OCI-LY3 (cell line): ENCODE results near the gene CRYM.
A peak's percentile ranks its signal among the peaks of the same experiment; 100 is the strongest.
"Not testable (repeated sequence)": the region's sequence is repeated elsewhere in the genome, so short reads cannot be mapped to it uniquely, and the experiment has no call there.

ENCODE experiments used
- H2AFZ ChIP-seq: fragments of 200-600, 300-600 bp; shearing (Covaris generic); 2 replicates; pipeline ENCODE4 v1.6.0; 2014; ENCODE audit warnings: antibody characterized with exemption, low read depth, low read length
- H3K27ac ChIP-seq: fragments of 200-600, 300-600 bp; sonication (generic); 2 replicates; pipeline ENCODE4 v1.5.1; 2014; ENCODE audit warnings: mild to moderate bottlenecking, low read length, moderate library complexity, mixed read lengths
- H3K27me3 ChIP-seq: fragments of 200-600, 300-600 bp; sonication (generic); 2 replicates; pipeline ENCODE4 v1.6.1; 2014; ENCODE audit warnings: low read depth, low read length, mixed read lengths
- H3K36me3 ChIP-seq: fragments of 200-600, 300-600 bp; sonication (generic); replicated peaks from 2 replicates; pipeline ENCODE3; 2014; ENCODE audit warnings: low read depth, low read length, mixed read lengths
- H3K4me1 ChIP-seq: fragments of 300-600, 200-600 bp; sonication (generic); 2 replicates; pipeline ENCODE4 v1.6.1; 2014; ENCODE audit warnings: low read length, mixed read lengths
- H3K4me2 ChIP-seq: fragments of 200-600, 300-600 bp; sonication (generic); 2 replicates; pipeline ENCODE4 v1.6.1; 2014; ENCODE audit warnings: low read length, mixed read lengths
- H3K4me3 ChIP-seq: fragments of 300-600, 200-600 bp; sonication (generic); 2 replicates; pipeline ENCODE4 v1.5.1; 2014; ENCODE audit warnings: antibody characterized with exemption, mild to moderate bottlenecking, low read length, moderate library complexity
- H3K79me2 ChIP-seq: fragments of 300-600, 200-600 bp; shearing (Covaris generic); 2 replicates; pipeline ENCODE4 v1.6.1; 2014; ENCODE audit warnings: mild to moderate bottlenecking, low read length, mixed read lengths
- H3K9ac ChIP-seq: fragments of 300-600, 200-600 bp; shearing (Covaris generic); 2 replicates; pipeline ENCODE4 v1.6.0; 2014; ENCODE audit warnings: mild to moderate bottlenecking, low read length, moderate library complexity
- H3K9me3 ChIP-seq: fragments of 200-600, 300-600 bp; shearing (Covaris generic); 2 replicates; pipeline ENCODE4 v1.6.1; 2014; ENCODE audit warnings: low read length, mixed read lengths; ENCODE audit not compliant: insufficient read depth
- H4K20me1 ChIP-seq: fragments of 200-600, 300-600 bp; sonication (generic); 2 replicates; pipeline ENCODE4 v1.6.1; 2016; ENCODE audit warnings: low read length, mixed read lengths; ENCODE audit not compliant: insufficient read depth
- EZH2phosphoT487 ChIP-seq: fragments of 200-600 bp; shearing (Covaris generic); IDR thresholded peaks from 2 replicates; pipeline ENCODE4 v1.6.1; 2018; ENCODE audit warnings: antibody characterized with exemption, mixed run types, low read depth
- TF ChIP-seq, protein P1 (sequence below): fragments of 200-600, 300-600 bp; sonication (generic); IDR thresholded peaks from 2 replicates; pipeline ENCODE4 v1.5.1; 2014; ENCODE audit warnings: antibody characterized with exemption, low read length, low read depth

The CRYM gene

DNA sequence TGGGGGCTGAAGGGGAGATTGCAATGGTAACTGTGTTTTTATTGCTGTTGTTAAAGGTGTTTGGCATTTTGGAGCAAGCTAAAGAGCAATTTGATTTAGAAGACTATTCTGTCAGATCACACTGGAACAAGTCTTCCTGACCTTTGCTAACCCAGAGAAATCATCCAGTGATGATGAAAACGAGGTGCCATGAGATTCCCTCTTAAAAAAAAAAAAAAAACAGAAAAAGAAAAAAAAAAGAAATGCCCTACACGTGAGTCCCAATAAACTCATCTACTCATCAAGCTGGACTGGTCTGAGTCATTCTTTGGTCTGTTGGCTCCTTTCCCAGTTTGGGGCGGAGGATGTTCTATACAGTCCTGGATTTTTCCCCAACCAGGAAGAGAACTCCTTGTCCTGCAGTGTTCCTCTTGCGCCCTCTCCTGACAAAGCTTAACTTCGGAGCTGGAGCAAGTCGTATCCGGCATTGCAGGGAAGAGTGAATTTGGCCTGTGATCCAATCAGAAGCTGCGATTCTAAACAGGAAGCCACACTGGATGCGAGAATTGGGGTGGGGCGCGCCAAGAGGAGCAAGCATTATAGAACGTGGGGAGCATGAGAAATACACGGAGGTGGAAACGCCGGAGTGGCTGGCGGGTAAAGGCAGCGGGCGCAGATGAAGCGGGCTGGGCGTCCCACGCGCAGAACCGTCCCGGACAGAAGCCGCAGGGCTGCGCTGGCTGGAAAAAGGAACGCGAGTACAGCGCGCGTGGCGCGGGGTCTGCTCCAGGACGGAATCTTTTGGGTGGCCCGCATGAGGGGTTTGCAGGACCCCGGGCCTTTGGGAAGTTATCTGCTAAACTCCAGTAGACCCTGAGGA, 22.4 kb upstream of the CRYM start:
- Histone ChIP-seq H3K4me1 (peaks cover 24% of the 10 kb centered on the region), H2AFZ (peak overlapping the region; percentile 50), H3K27me3 (peaks cover 7% of the 10 kb centered on the region), H3K9ac (peak overlapping the region; percentile 79), H3K27ac (peak overlapping the region; percentile 71), H3K79me2 (no peaks in the 10 kb centered on the region; the same call in 1 of the 2 replicates), H3K36me3 (no peaks in the 10 kb centered on the region), H3K9me3 (no peaks in the 10 kb centered on the region), H3K4me3 (peak overlapping the region; percentile 85), H3K4me2 (peak overlapping the region; percentile 100), H4K20me1 (no peaks in the 10 kb centered on the region)
- TF ChIP-seq EZH2phosphoT487 = no peak
- TF ChIP-seq, protein P1, sequence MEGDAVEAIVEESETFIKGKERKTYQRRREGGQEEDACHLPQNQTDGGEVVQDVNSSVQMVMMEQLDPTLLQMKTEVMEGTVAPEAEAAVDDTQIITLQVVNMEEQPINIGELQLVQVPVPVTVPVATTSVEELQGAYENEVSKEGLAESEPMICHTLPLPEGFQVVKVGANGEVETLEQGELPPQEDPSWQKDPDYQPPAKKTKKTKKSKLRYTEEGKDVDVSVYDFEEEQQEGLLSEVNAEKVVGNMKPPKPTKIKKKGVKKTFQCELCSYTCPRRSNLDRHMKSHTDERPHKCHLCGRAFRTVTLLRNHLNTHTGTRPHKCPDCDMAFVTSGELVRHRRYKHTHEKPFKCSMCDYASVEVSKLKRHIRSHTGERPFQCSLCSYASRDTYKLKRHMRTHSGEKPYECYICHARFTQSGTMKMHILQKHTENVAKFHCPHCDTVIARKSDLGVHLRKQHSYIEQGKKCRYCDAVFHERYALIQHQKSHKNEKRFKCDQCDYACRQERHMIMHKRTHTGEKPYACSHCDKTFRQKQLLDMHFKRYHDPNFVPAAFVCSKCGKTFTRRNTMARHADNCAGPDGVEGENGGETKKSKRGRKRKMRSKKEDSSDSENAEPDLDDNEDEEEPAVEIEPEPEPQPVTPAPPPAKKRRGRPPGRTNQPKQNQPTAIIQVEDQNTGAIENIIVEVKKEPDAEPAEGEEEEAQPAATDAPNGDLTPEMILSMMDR = peak; percentile 84

GRCh38 chr16:21289789-21290188, 11.7 kb upstream of the CRYM start:
- not testable (repeated sequence) for H3K4me2 ChIP-seq, H3K27ac ChIP-seq, H3K79me2 ChIP-seq, H3K9ac ChIP-seq, H2AFZ ChIP-seq, H3K9me3 ChIP-seq, H3K36me3 ChIP-seq, H3K4me3 ChIP-seq, H4K20me1 ChIP-seq, H3K4me1 ChIP-seq
- peaks cover 43% of the 10 kb centered on the region for H3K27me3 ChIP-seq

DNA sequence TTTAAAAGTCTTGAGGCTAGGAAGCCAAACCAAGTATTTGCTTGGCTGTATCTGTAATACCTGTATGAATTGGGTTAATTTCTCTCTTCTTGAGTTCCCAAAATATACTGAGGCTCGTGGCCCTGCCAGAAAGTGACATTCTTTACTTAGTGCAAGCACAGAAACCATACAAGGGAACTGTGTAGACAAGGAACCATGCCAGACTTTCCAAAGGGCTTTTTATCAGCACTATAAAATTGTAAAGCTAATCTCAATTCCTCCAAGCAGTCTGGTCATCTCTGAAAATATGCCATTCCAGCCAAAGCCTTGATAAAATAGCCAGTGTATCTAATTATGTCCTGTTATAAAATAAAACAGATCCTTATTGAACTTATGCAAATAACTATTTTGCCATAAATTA, 7.2 kb upstream of the CRYM start:
- no peaks in the 10 kb centered on the region for H3K4me1 ChIP-seq
- H3K27me3 ChIP-seq = peaks cover 26% of the 10 kb centered on the region
- H3K4me3 ChIP-seq = no peak overlapping the region
- no peaks in the 10 kb centered on the region for H3K79me2 ChIP-seq
- H3K9ac ChIP-seq = no peak overlapping the region
- no peak overlapping the region for H3K4me2 ChIP-seq
- no peak overlapping the region for H2AFZ ChIP-seq
- no peaks in the 10 kb centered on the region for H3K36me3 ChIP-seq
- no peaks in the 10 kb centered on the region for H3K9me3 ChIP-seq
- H3K27ac ChIP-seq = no peak overlapping the region
- TF ChIP-seq, protein P1 = no peak
- no peak for TF ChIP-seq EZH2phosphoT487
- H4K20me1 ChIP-seq = no peaks in the 10 kb centered on the region

- Histone ChIP-seq H3K4me2 (peak overlapping the region; percentile 50), H3K9me3 (no peaks in the 10 kb centered on the region), H3K4me3 (peak overlapping the region; percentile 73), H2AFZ (no peak overlapping the region), H3K9ac (no peak overlapping the region), H4K20me1 (no peaks in the 10 kb centered on the region), H3K79me2 (no peaks in the 10 kb centered on the region), H3K27ac (no peak overlapping the region), H3K27me3 (peaks cover 29% of the 10 kb centered on the region), H3K4me1 (no peaks in the 10 kb centered on the region), H3K36me3 (no peaks in the 10 kb centered on the region)
- no peak for TF ChIP-seq EZH2phosphoT487
- TF ChIP-seq, protein P1 = no peak
Observed at GRCh38 chr16:21284414-21284813, 6.3 kb upstream of the CRYM start.
